ENCODE measurements around the gene API5.
A peak's percentile ranks its signal among the peaks of the same experiment; 100 is the strongest.
"Not testable (repeated sequence)": the region's sequence is repeated elsewhere in the genome, so short reads cannot be mapped to it uniquely, and the experiment has no call there.

API5 gene

GRCh38 chr11:43311791-43312607 lies at the start of gene API5:
API5 (plus strand) TSS chr11:43311996; CDS start chr11:43312128, 132 bp downstream.
- peak; percentile 92 for DNase-seq

GRCh38 chr11:43267856-43268580 lies 43.8 kb upstream of the API5 start:
- no peak for DNase-seq

GRCh38 chr11:43268786-43269185 lies 43.0 kb upstream of the API5 start:
- no peak for DNase-seq

GRCh38 chr11:43269254-43269918 lies 42.4 kb upstream of the API5 start:
- no peak for DNase-seq

GRCh38 chr11:43270468-43270867 lies 41.3 kb upstream of the API5 start:
- no peak for DNase-seq

- DNase-seq = no peak
Observed at GRCh38 chr11:43278193-43278956, 33.4 kb upstream of the API5 start.

- no peak for DNase-seq
Observed at GRCh38 chr11:43282607-43283440, 29.0 kb upstream of the API5 start.

GRCh38 chr11:43285826-43286225 lies 26.0 kb upstream of the API5 start:
- DNase-seq = no peak

GRCh38 chr11:43289368-43289767 lies 22.4 kb upstream of the API5 start:
- DNase-seq = no peak

- DNase-seq = no peak
Observed at GRCh38 chr11:43298397-43298796, 13.4 kb upstream of the API5 start.

- no peak for DNase-seq
Observed at GRCh38 chr11:43315966-43316365, 4.2 kb downstream of the API5 start.

- DNase-seq = no peak
Observed at GRCh38 chr11:43316451-43316850, 4.7 kb downstream of the API5 start.

GRCh38 chr11:43327987-43328386 lies 16.2 kb downstream of the API5 start:
- no peak for DNase-seq

- no peak for DNase-seq
Observed at GRCh38 chr11:43328482-43328881, 16.7 kb downstream of the API5 start.

GRCh38 chr11:43341159-43341558 lies 29.4 kb downstream of the API5 start:
- DNase-seq = no peak

- not testable (repeated sequence) for DNase-seq
Observed at GRCh38 chr11:43351426-43351825, 39.6 kb downstream of the API5 start.

- no peak for DNase-seq
Observed at GRCh38 chr11:43354311-43354710, 42.5 kb downstream of the API5 start.

GRCh38 chr11:43356336-43356735 lies 44.5 kb downstream of the API5 start:
- no peak for DNase-seq

GRCh38 chr11:43358279-43358800 lies 46.5 kb downstream of the API5 start:
- no peak for DNase-seq

- DNase-seq = peak; percentile 91
Observed at GRCh38 chr11:43358801-43359421, 47.1 kb downstream of the API5 start, which contains the start of gene TTC17. TTC17 (plus strand) TSS chr11:43358920; CDS start chr11:43358955, 35 bp downstream.

GRCh38 chr11:43359422-43359818 lies 47.6 kb downstream of the API5 start:
- DNase-seq = no peak

Measured in CD4-positive, alpha-beta T cell treated with Interleukin-15 for 1 hour (primary cell).